Hepatocyte (in vitro differentiated cells): ENCODE results near the gene GH2.

Experiments
- CTCF ChIP-seq: fragments of 200-600 bp; sonication (generic); IDR thresholded peaks from 2 replicates; pipeline ENCODE4 v1.5.1; 2016; ENCODE audit warnings: antibody characterized with exemption, mild to moderate bottlenecking; ENCODE audit not compliant: poor library complexity
- EZH2 ChIP-seq: fragments of 200-600 bp; sonication (generic); IDR thresholded peaks from 2 replicates; pipeline ENCODE4 v1.6.1; 2016; ENCODE audit warnings: antibody characterized with exemption, mild to moderate bottlenecking, borderline replicate concordance
- EZH2phosphoT487 ChIP-seq: fragments of 200-600 bp; sonication (generic); IDR thresholded peaks from one replicate; pipeline ENCODE4 v1.6.1; 2018; ENCODE audit warnings: antibody characterized with exemption, mild to moderate bottlenecking, low read depth, moderate library complexity; ENCODE audit not compliant: unreplicated experiment, severe bottlenecking

GRCh38 chr17:63926164-63926563 is 44.4 kb upstream of the GH2 start:
- no peak for TF ChIP-seq CTCF
- no peak for TF ChIP-seq EZH2
- TF ChIP-seq EZH2phosphoT487: no peak
